ENCODE results near the gene GRK2.

The GRK2 gene

DNA sequence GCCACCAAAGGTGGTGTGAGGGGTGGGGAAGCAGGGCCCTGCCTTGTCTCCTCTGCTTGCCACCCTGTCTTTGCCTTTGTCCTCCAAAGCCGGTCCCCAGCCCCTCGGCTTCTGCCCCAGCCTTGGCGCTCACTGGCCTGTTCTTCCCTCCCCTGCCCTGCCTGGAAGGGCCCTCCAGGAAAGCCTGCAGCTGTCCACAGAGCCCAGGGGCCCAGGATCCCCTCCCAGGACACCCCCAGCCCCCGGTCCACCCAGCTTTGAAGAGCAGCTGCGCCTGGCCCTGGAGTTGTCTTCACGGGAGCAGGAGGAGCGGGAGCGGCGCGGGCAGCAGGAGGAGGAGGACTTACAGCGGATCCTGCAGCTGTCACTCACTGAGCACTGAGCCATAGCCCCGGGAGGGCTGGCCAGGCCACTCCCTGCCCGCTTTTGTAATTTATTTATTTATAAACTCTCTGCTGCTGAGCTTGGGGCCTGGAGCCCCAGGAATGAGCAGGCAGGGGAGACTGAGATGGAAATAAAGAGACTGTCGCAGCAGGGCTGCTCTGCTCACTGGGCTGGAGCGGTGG is 35.8 kb downstream of the GRK2 start:
- DNase-seq = no peak

GRCh38 chr11:67302571-67303131 is 36.4 kb downstream of the GRK2 start:
- no peak for DNase-seq

- DNase-seq = no peak
Observed at GRCh38 chr11:67303132-67303834, 37.0 kb downstream of the GRK2 start, which contains the start of gene SSH3. SSH3 (plus strand) TSS chr11:67303530; CDS start chr11:67303626, 96 bp downstream.

- DNase-seq = no peak
Observed at GRCh38 chr11:67303835-67304411, 37.6 kb downstream of the GRK2 start.

- DNase-seq = no peak
Observed at GRCh38 chr11:67304511-67305113, 38.3 kb downstream of the GRK2 start.

DNA sequence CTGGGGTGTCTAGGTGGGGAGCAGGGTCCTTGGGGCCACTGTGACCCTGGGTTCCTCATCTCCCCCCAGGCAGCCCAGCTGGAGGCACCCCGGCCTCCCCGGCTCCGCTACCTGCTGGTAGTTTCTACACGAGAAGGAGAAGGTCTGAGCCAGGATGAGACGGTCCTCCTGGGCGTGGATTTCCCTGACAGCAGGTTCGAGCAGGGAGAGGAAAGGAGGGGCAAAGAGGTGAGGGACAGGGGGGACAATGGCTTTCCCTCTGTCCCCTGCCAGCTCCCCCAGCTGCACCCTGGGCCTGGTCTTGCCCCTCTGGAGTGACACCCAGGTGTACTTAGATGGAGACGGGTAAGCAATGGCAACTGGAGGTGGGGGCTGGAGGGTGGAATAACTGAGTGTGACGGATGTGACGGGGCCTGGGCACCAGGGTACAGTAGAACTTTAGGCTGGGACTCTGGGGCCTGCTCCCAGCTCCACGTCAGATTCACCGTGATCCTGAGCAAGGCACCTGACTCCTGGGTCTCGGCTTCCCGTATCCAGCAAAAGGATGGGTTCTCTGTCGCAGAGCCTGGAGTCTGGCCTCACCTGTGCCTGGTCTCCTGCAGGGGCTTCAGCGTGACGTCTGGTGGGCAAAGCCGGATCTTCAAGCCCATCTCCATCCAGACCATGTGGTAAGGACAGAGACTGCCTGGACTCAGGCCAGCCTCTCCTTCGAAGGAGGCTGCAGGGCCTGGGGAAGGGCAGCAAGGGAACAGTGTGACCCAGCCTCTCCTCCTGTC is 40.7 kb downstream of the GRK2 start:
- no peak for DNase-seq

- no peak for DNase-seq
Observed at GRCh38 chr11:67307545-67308001, 41.3 kb downstream of the GRK2 start.

GRCh38 chr11:67308031-67308866 is 42.0 kb downstream of the GRK2 start:
- no peak for DNase-seq

- no peak for DNase-seq
Observed at GRCh38 chr11:67309166-67309565, 42.9 kb downstream of the GRK2 start.

- DNase-seq = no peak
Observed at GRCh38 chr11:67309661-67310061, 43.4 kb downstream of the GRK2 start.

DNA sequence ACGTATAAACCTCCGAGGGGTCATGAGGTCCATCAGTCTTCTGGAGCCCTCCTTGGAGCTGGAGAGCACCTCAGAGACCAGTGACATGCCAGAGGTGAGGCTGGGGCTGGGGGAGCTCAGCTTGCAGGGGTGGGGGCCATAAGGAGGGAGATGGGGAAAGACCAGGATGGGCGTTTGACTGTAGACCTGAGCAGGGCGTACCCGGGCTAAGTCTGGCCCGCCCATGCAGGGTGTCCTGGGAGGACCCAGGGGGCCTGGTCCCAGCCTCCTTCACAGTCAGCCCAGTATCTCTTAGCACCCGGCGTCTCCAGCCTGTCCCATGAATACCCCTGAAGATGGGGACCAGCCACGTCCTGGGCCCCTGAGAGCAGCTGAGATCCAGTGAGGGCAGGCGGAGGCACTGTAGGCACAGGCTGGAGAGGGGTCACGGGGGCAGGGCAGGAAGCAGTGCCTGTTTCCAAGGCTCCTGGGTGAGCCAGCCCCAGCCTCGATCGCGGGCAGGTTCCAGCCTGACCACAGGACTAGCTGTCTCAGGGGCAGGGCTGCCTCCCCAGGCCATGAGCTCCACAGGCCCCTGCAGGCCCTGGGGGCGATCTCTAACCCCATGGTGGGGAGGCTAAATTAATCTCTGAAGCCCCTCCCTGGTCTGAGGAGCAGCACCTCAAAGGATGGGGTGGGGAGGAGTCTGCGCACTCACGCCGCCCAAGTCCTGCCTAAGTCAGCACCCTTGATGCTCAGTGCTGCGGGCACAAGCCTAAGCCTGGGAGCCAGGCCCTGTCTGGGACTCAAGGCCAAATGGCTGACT is 44.2 kb downstream of the GRK2 start:
- DNase-seq = no peak

- DNase-seq = no peak
Observed at GRCh38 chr11:67311051-67311555, 44.8 kb downstream of the GRK2 start.

DNA sequence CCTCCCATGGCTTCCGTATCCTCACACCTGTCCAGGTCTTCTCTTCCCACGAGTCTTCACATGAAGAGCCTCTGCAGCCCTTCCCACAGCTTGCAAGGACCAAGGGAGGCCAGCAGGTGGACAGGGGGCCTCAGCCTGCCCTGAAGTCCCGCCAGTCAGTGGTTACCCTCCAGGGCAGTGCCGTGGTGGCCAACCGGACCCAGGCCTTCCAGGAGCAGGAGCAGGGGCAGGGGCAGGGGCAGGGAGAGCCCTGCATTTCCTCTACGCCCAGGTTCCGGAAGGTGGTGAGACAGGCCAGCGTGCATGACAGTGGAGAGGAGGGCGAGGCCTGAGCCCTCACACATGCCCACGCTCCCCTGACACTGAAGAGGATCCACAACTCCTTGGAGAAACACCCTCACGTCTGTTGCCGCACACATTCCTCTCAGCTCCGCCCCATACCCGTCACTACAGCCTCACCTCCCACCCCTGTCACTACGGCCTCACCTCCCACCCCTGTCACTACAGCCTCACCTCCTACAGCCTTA is 45.3 kb downstream of the GRK2 start:
- no peak for DNase-seq

- no peak for DNase-seq
Observed at GRCh38 chr11:67312187-67313021, 46.1 kb downstream of the GRK2 start.

- no peak for DNase-seq
Observed at GRCh38 chr11:67313125-67313890, 47.0 kb downstream of the GRK2 start.

DNA sequence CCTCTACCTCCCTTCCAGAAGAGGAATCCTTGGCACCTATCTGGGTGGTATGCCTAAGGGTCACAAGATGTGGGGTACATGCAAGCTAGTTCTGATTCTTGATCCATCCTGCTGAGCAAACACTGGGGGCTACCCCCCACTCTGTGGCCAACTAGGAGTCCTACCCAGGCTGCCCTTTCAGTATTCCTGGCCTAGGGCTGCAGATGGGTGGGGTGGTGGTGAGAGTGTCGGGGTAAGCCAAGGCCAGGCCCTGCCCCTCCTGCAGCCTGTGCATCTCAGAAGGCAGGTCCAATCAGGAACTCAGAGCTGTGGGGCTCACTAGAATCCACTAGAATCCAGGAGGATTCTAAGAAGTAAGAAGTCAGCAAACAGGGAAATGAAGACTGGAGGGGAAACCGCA is 47.9 kb downstream of the GRK2 start:
- no peak for DNase-seq

DNA sequence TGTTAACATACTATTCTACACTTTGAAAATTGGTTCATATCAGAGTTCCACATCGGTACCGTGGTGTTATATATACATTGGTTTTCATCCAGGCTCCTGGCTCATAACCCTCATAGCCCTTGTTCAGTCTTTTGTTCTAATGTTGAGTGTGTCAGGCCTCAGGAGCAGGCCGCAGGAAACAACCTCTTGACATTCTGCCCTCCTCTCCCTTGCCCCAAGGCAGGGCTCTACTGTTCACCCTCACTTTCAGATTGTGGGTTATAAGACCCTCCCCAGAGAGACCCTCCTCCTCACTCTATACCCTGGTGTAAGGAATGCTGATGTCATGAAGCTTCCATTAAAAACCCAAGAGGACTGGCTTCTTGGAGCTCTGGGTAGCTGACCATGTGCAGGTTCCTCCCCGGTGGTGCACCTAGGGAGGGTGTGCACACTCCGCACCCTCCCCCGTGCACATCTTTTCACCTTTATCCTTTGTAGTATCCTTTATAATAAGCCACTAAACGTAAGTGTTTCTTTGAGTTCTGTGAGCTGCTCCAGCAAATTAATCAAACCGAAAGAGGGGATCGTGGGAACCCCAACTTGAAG is 49.1 kb downstream of the GRK2 start:
- no peak for DNase-seq

DNA sequence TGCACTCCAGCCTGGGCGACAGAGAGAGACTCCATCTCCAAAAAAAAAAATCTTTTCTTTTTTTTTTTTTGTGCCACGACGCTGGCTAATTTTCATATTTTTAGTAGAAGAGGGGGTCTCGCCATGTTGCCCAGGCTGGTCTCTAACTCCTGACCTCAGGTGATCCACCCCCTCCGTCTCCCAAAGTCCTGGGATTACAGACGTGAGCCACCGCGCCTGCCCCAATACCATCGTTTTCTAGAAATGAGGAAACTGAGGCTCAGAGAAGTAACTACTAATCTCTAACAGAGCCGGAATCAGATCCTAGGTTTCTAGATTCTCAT is 50.6 kb downstream of the GRK2 start:
- no peak for DNase-seq
